K562 (cell line): ENCODE measurements around the gene ENKUR. TPM values are rescaled to one million over a fixed set of nuclear protein-coding genes. Genes with fewer than 3 reads are reported as not detected.

Experiments
- EGR1 ChIP-seq: fragments of 450-650 bp; conservative IDR thresholded peaks from 2 replicates; pipeline ENCODE4 v1.6.1; 2017; ENCODE audit warnings: mild to moderate bottlenecking
- FOXA3 ChIP-seq, 2 experiments: fragments of 450-650 bp in 1 of 2; sonication (generic) in 1 of 2; formaldehyde crosslinking; IDR thresholded peaks in 1 of 2; conservative IDR thresholded peaks in 1 of 2; 2 replicates each; pipeline versions ENCODE4 v1.4.0 to v1.8.0; 2020 to 2022; ENCODE audit warnings: mild to moderate bottlenecking in 2 of 2, missing genetic modification reagents in 1 of 2
- HDAC6 ChIP-seq: IDR thresholded peaks from 2 replicates; pipeline ENCODE4 v1.6.1; 2012; ENCODE audit warnings: low read depth, mild to moderate bottlenecking, control low read depth, inconsistent platforms, low read length, moderate library complexity
- HNRNPH1 ChIP-seq: fragments of 200-400 bp; formaldehyde crosslinking; optimal IDR thresholded peaks from 2 replicates; pipeline ENCODE3; 2017; ENCODE audit warnings: low read depth, mild to moderate bottlenecking, low read length, moderate library complexity
- IFI16 ChIP-seq: fragments of 250-450 bp; sonication (Bioruptor Pico); IDR thresholded peaks from 2 replicates; pipeline ENCODE4 v2.1.2; 2022; ENCODE audit warnings: mild to moderate bottlenecking, inconsistent platforms
- NR2F6 ChIP-seq: fragments of 450-650 bp; formaldehyde crosslinking; IDR thresholded peaks from 2 replicates; pipeline ENCODE4 v1.4.0; 2020; ENCODE audit warnings: mild to moderate bottlenecking
- PTTG1 ChIP-seq: fragments of 450-650 bp; IDR thresholded peaks from 2 replicates; pipeline ENCODE4 v1.6.1; 2016; ENCODE audit warnings: low read depth, mild to moderate bottlenecking, missing genetic modification characterization, missing compliant biosample characterization
- RNF219 ChIP-seq: fragments of 250-450 bp; sonication (Bioruptor Pico); IDR thresholded peaks from 2 replicates; pipeline ENCODE4 v1.5.0; 2022; ENCODE audit warnings: mild to moderate bottlenecking
- SP2 ChIP-seq: IDR thresholded peaks from 2 replicates; pipeline ENCODE4 v1.6.1; 2011; ENCODE audit warnings: mild to moderate bottlenecking, low read depth, low read length, moderate library complexity; ENCODE audit not compliant: poor library complexity, severe bottlenecking; ENCODE audit errors: extremely low read depth
- TCF7L2 ChIP-seq: fragments of 150-350 bp; IDR thresholded peaks from 2 replicates; pipeline ENCODE4 v1.6.1; 2016; ENCODE audit warnings: low read depth, mild to moderate bottlenecking, low read length, moderate library complexity
- TFAM ChIP-seq: fragments of 250-450 bp; sonication (Bioruptor Pico); conservative IDR thresholded peaks from 2 replicates; pipeline ENCODE4 v1.5.0; 2021; ENCODE audit warnings: mild to moderate bottlenecking, moderate library complexity
- TRIM28 ChIP-seq: fragments of 450-650 bp; IDR thresholded peaks from 2 replicates; pipeline ENCODE4 v1.6.1; 2017
- ZBTB8A ChIP-seq: fragments of 450-650 bp; IDR thresholded peaks from 2 replicates; pipeline ENCODE4 v1.6.1; 2018; ENCODE audit warnings: mild to moderate bottlenecking, moderate library complexity; ENCODE audit not compliant: partially characterized antibody
- ZNF121 ChIP-seq: sonication (generic); formaldehyde crosslinking; conservative IDR thresholded peaks from 2 replicates; pipeline ENCODE4 v1.8.0; 2022; ENCODE audit warnings: missing genetic modification reagents
- ZNF140 ChIP-seq: fragments of 250-450 bp; sonication (Bioruptor Pico); IDR thresholded peaks from 2 replicates; pipeline ENCODE4 v1.8.0; 2021; ENCODE audit warnings: moderate library complexity, mild to moderate bottlenecking, inconsistent platforms
- ZNF316 ChIP-seq: fragments of 450-650 bp; IDR thresholded peaks from 2 replicates; pipeline ENCODE4 v1.6.1; 2016
- ZNF324 ChIP-seq: fragments of 250-450 bp; sonication (Bioruptor Pico); IDR thresholded peaks from 2 replicates; pipeline ENCODE4 v1.4.0; 2020; ENCODE audit warnings: mild to moderate bottlenecking
- ZNF347 ChIP-seq: fragments of 450-650 bp; formaldehyde crosslinking; IDR thresholded peaks from 2 replicates; pipeline ENCODE4 v1.4.0; 2020; ENCODE audit warnings: low read depth, mild to moderate bottlenecking, moderate library complexity
- ZNF707 ChIP-seq: fragments of 250-450 bp; sonication (Bioruptor Pico); conservative IDR thresholded peaks from 2 replicates; pipeline ENCODE4 v1.8.0; 2022; ENCODE audit warnings: inconsistent platforms, mild to moderate bottlenecking, moderate library complexity
- polyA plus RNA-seq, 8 experiments: library from polyadenylated mRNA; depleted of rRNA in 4 of 8; stranded (reverse) in 5 of 8; unstranded in 3 of 8; fragments of >200 nt; fragmentation: Nextera tagmentation in 2 of 8; fragmentation: Illumina TruSeq in 1 of 8; extraction: Ambion mirVana in 2 of 8; extraction: Trizol in 1 of 8; gene quantifications; 2 replicates each; pipeline versions ENCODE4 v1.2.1 to v1.2.3, GENCODE V29; 2011 to 2014; ENCODE audit warnings: inconsistent platforms in 1 of 8, missing spikeins in 1 of 8
- total RNA-seq, 7 experiments: library from RNA; depleted of rRNA in 6 of 7; stranded (reverse); fragments of >200 nt in 6 of 7; fragmentation: Illumina TruSeq in 2 of 7; extraction: Trizol in 2 of 7; gene quantifications; 2 replicates each; pipeline versions ENCODE4 v1.2.1 to v1.2.3, GENCODE V29; 2011 to 2021; ENCODE audit warnings: low replicate concordance in 1 of 7
- TF ChIP-seq, protein P1 (sequence below): fragments of 250-450 bp; sonication (Bioruptor Pico); IDR thresholded peaks from 2 replicates; pipeline ENCODE4 v1.5.0; 2020; ENCODE audit warnings: mild to moderate bottlenecking, borderline replicate concordance
- TF ChIP-seq, protein P2 (sequence below): fragments of 250-450 bp; sonication (Bioruptor Pico); IDR thresholded peaks from 2 replicates; pipeline ENCODE4 v1.5.0; 2021
- TF ChIP-seq, protein P3 (sequence below): sonication (generic); formaldehyde crosslinking; IDR thresholded peaks from 2 replicates; pipeline ENCODE4 v1.8.0; 2022; ENCODE audit warnings: missing genetic modification reagents, mild to moderate bottlenecking, borderline replicate concordance
- TF ChIP-seq, protein P4 (sequence below): sonication (generic); formaldehyde crosslinking; IDR thresholded peaks from 2 replicates; pipeline ENCODE4 v1.8.1; 2022; ENCODE audit warnings: missing genetic modification reagents

ENKUR gene
- total and polyA plus RNA-seq, 9 of the 15 experiments (the other 6 are each of a cell fraction or from before 2014, with no cell fraction given): 0.06 to 0.46 (median 0.20) TPM

GRCh38 chr10:25047591-25048301, 31.8 kb upstream of the ENKUR start (continued):
- TF ChIP-seq RNF219 (no peak), HDAC6 (no peak), ZNF316 (no peak), ZNF121 (CRISPR knock-in tag) (no peak), ZNF707 (CRISPR knock-in tag) (no peak), TFAM (CRISPR knock-in tag) (no peak), TCF7L2 (no peak), ZNF347 (no peak), HNRNPH1 (no peak), PTTG1 (no peak), NR2F6 (CRISPR knock-in tag) (no peak), FOXA3 (CRISPR knock-in tag; conservative IDR thresholded peaks at IDR 0.05 in 1 of 2, IDR thresholded peaks at IDR 0.05 in 1 of 2) (no peak), EGR1 (no peak), ZNF324 (CRISPR knock-in tag) (no peak), ZNF140 (CRISPR knock-in tag) (no peak), TRIM28 (no peak), ZBTB8A (no peak), IFI16 (CRISPR knock-in tag) (no peak), SP2 (no peak)
- TF ChIP-seq, protein P1, sequence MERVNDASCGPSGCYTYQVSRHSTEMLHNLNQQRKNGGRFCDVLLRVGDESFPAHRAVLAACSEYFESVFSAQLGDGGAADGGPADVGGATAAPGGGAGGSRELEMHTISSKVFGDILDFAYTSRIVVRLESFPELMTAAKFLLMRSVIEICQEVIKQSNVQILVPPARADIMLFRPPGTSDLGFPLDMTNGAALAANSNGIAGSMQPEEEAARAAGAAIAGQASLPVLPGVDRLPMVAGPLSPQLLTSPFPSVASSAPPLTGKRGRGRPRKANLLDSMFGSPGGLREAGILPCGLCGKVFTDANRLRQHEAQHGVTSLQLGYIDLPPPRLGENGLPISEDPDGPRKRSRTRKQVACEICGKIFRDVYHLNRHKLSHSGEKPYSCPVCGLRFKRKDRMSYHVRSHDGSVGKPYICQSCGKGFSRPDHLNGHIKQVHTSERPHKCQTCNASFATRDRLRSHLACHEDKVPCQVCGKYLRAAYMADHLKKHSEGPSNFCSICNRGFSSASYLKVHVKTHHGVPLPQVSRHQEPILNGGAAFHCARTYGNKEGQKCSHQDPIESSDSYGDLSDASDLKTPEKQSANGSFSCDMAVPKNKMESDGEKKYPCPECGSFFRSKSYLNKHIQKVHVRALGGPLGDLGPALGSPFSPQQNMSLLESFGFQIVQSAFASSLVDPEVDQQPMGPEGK (CRISPR knock-in tag): no peak
- TF ChIP-seq, protein P2, sequence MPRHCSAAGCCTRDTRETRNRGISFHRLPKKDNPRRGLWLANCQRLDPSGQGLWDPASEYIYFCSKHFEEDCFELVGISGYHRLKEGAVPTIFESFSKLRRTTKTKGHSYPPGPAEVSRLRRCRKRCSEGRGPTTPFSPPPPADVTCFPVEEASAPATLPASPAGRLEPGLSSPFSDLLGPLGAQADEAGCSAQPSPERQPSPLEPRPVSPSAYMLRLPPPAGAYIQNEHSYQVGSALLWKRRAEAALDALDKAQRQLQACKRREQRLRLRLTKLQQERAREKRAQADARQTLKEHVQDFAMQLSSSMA (CRISPR knock-in tag): no peak
- TF ChIP-seq, protein P3, sequence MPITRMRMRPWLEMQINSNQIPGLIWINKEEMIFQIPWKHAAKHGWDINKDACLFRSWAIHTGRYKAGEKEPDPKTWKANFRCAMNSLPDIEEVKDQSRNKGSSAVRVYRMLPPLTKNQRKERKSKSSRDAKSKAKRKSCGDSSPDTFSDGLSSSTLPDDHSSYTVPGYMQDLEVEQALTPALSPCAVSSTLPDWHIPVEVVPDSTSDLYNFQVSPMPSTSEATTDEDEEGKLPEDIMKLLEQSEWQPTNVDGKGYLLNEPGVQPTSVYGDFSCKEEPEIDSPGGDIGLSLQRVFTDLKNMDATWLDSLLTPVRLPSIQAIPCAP (CRISPR knock-in tag): no peak
- TF ChIP-seq, protein P4, sequence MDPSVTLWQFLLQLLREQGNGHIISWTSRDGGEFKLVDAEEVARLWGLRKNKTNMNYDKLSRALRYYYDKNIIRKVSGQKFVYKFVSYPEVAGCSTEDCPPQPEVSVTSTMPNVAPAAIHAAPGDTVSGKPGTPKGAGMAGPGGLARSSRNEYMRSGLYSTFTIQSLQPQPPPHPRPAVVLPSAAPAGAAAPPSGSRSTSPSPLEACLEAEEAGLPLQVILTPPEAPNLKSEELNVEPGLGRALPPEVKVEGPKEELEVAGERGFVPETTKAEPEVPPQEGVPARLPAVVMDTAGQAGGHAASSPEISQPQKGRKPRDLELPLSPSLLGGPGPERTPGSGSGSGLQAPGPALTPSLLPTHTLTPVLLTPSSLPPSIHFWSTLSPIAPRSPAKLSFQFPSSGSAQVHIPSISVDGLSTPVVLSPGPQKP (CRISPR knock-in tag): no peak
